GM21447 (cell line): Measurements from ENCODE around the gene ZNF862.

Source experiments
- ATAC-seq: cut with Tn5 transposase; IDR thresholded peaks from one replicate; pipeline ENCODE4 v1.9.1; 2021; ENCODE audit not compliant: unreplicated experiment

The ZNF862 gene

DNA sequence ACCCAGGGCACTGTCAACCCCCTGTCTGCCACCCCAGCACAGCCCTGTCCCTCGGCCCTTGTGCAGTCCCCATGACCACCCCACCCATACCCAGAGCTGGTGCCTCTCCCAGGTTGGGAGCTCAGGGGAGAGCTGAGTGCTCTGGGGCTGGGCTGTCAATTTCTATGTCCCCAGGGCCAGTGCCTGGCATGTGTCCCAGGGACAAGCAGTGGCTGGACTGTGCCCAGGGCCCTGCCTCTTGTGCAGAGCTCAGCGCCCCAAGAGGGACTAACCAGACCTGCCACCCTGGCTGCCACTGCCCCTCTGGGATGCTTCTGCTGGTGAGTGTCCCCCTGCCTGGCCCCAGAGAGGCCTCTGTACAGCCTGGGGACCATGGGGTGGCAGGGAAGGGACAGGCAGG, 29.0 kb upstream of the ZNF862 start:
- ATAC-seq, result no peak

DNA sequence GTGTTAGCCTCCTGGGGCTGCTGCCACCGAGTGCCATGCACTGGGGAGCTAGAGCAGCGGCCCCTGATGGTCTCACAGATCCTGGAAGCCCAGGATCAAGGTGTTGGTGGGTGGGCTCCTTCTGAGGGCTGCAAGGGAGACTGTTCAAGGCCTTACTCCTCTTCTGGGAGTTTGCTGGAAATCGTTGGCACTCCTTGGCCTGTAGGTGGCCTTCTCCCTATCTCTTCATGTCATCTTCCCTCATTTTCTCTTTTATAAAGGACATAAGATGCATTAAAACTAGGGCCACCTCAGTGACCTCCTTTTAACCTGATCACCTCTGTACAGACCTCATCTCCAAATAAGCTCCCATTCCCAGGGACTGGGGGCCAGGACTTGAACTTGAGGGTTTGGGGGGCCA, 27.0 kb upstream of the ZNF862 start:
- no peak for ATAC-seq

DNA sequence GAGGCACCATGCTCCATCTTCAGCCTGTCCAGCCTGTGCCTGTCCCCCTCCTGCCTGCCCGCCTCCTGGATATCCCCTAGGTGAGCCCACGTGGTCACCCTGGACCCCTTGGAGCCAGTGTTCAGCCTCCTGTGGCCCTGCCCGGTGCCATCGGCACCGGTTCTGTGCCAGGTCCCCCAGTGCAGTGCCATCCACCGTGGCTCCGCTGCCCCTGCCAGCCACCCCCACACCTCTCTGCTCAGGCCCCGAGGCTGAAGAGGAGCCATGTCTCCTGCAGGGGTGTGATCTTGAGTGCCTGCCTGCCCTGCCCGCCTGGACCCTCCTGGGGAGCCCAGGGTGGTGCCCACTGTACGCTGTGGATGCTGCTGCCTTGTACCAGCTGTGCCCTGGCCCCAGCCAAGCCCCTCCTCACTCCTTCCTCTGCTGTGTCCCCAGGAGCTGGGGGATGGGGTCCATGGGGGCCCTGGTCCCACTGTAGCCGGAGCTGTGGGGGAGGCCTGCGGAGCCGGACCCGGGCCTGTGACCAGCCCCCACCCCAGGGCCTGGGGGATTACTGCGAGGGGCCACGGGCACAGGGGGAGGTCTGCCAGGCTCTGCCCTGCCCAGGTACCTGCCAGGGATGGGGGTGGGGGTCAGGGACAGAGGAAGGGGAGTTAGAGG, 26.2 kb upstream of the ZNF862 start:
- ATAC-seq, result no peak

DNA sequence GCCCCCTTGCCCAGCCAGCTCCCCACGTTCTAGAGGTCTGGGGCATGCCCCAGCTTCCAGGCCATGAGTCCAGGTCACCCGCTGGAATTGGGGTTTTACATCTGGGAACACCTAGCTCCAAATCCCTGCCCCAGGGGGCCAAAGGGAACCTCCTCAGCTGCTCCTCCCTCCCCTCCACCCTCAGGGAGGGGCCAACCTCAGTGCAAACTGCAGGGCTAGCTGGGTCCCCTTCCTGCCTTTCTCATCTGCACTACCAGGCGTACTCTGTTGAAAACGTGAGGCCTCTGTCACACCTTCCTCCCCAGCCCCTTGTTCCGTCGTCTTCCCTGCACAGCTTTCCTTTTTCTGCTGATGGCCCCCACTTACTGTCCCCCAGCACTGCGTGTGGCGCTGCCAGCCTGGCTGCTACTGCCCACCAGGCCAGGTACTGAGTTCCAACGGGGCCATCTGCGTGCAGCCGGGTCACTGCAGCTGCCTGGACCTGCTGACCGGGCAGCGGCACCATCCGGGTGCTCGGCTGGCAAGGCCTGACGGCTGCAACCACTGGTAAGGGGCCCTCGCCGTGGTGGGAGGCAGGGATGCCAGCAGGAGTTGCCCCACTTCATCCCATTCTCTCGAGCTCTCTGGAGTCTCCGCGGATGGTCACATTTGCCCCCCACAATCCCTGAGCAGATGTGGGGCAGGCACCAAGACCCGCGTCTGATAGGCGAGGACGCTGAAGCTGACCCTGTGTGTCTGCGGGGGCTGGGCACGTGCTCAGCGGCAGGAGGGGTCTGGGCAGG, 24.7 kb upstream of the ZNF862 start:
- no peak for ATAC-seq

DNA sequence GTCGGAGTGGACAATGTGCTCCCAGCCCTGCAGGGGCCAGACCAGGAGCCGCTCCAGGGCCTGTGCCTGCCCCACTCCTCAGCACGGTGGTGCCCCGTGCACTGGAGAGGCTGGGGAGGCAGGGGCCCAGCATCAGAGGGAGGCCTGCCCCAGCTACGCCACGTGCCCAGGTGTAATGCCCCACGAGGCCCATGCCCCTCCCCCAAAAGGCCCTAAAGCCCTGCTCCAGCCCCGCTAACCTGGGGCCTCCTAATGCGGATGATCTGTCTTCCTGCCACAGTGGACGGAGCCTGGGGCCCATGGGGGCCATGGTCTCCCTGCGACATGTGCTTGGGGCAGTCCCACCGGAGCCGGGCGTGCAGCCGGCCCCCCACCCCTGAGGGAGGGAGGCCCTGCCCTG, 23.7 kb upstream of the ZNF862 start:
- ATAC-seq, result no peak

DNA sequence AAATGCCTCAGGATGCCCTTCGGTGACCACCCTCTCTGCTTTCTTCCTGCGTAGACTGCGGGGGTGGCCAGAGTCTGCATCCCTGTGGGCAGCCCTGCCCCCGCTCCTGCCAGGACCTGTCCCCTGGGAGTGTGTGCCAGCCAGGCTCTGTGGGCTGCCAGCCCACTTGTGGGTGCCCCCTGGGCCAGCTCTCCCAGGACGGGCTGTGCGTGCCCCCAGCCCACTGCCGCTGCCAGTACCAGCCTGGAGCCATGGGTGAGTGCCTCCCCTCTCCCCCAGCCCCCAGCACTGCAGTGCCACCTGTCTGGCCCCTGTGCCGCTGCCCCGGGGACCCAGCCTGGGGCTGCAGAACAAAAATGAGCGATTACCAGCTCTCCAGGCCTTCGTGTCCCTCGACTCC, 23.1 kb upstream of the ZNF862 start:
- no peak for ATAC-seq

DNA sequence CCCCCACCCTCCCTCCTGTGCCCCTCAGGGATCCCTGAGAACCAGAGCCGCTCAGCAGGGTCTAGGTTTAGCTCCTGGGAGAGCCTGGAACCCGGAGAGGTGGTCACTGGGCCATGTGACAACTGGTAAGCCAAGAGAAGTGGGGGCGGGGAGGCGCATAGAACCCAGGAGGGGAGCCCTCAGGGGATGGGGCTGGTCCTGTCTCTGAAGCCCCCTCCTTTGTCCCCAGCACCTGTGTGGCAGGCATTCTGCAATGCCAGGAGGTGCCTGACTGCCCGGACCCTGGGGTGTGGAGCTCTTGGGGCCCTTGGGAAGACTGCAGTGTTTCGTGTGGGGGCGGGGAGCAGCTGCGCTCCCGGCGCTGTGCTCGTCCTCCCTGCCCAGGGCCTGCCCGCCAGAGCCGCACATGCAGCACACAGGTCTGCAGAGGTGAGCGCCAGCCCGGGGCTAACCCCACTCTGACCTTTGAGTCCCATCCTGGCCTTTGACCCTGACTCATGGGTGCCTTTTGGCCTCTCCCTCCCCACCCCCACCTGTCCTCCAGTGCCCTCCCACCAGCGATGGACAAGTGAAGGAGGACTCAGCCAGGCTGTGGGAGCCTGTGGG, 22.4 kb upstream of the ZNF862 start:
- ATAC-seq, result no peak

DNA sequence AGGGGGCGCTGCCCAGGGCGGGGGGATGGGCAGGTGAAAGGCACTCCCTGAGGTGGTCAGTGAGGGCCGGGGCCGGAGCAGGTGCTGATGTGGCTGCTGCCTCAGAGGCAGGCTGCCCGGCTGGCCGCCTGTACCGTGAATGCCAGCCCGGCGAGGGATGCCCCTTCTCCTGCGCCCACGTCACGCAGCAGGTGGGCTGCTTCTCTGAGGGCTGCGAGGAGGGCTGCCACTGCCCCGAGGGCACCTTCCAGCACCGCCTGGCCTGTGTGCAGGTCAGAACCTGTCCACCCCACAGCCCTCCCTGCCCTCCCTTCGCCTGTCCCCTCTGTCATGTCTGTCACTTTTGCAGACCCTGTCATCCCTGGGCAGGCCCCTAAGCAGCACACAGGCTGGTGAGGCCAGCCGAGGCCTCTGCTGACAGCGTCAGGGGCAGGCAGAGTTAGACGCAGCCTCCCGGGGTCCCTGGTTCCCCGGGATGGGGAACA, 21.9 kb upstream of the ZNF862 start:
- no peak for ATAC-seq

DNA sequence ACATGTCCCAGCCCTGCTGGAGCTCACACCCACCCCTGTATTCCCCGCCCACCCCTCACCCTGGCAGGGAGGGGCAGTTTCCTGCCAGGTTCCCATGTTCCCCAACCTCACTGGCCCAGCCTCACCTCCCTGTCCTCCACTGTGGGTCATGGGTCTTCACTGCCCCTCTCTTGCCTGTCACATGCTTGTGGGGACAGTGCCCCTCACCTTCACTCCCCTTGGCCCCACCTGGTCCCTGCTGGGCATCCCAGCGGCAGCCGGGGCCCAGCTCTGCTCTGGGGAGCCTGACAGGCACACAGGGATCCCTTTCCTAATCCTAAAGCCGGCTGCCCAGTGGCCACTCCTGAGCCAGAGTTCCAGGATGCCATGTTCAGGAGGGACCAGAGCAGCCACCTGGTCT, 21.4 kb upstream of the ZNF862 start:
- ATAC-seq, result no peak

DNA sequence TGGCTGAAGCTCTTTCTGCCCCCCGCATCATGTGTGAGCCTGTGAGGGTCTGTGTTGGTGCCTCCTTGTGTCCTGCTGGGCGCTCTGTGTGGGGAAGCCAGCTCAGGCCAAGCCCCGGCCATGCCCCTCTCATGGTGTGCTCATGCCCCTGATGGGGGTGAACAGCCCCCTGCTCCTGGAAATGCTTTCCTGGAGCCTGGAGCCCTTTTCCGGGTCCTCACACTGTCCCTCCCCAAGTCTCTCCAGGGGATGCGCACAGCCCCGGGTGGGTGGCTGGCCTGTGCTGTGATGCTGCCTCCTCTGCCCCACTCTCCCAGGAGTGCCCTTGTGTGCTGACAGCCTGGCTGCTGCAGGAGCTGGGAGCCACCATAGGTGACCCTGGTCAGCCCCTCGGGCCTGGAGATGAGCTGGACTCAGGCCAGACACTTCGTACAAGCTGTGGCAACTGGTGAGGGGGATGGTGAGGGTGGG, 20.8 kb upstream of the ZNF862 start:
- no peak for ATAC-seq

DNA sequence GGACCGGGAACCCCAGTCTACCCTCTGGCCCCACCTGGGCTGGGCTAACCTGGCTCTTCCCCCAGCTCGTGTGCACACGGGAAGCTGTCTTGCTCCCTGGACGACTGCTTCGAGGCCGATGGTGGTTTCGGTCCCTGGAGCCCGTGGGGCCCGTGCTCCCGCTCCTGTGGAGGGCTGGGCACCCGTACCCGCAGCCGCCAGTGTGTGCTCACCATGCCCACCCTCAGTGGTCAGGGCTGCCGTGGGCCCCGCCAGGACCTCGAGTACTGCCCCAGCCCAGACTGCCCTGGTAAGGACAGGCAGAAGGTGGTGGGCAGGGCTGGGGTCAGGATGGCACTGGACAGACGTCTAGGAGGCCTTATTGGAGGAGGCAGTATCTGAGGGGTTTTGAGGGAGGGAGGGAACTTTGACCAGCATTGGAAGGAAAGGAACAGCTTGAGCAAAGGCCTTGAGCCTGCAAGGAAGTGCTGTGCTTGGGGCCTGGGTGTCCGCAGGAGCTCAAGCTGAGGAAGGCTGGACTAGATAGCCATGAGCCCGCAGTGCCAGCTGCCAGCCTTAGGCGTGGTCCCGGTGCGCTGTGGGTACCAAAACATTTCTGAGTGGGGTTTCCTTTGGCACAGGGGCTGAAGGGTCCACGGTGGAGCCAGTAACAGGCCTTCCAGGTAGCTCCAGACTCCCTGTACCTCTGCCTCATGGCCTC, 20.2 kb upstream of the ZNF862 start:
- ATAC-seq, result no peak

DNA sequence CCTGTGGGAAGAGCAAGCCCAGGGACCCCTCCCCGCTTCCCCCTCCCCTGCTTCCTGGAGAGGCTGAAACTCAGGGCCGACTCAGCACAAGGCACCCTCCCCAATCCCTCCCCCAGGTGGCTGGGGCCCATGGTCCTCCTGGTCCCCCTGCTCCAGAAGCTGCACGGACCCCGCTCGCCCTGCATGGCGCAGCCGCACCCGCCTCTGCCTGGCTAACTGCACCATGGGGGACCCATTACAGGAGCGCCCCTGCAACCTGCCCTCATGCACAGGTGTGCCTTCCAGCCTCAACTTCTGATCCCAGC, 19.7 kb upstream of the ZNF862 start:
- ATAC-seq, result no peak

DNA sequence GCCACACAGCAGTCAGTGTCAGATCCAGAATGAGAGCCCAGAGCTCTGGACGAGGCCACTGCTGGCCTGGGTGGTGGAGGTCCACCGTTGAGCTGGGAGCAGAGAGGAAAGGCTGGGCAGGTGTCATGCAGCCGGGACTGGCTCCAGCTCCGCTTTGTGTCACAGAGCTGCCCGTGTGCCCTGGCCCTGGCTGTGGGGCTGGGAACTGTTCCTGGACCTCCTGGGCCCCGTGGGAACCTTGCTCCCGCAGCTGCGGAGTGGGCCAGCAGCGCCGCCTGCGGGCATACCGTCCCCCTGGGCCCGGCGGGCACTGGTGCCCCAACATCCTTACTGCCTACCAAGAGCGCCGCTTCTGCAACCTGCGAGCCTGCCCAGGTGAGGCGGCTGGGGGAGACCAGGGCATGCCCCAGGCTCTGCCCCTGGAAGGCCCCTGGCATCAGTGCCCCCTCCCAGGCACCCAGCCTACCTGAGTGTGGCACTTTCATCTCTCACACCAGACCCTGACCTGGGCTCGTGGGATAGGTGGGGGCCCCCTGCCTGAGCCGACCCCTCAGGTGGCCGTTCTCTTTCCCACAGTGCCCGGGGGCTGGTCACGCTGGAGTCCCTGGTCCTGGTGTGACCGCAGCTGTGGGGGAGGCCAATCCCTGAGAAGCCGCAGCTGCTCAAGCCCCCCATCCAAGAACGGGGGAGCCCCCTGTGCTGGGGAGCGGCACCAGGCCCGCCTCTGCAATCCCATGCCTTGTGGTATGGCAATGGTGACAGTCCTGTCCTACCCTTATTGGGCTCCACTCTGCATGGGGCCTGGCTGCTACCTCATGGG, 18.8 kb upstream of the ZNF862 start:
- no peak for ATAC-seq

DNA sequence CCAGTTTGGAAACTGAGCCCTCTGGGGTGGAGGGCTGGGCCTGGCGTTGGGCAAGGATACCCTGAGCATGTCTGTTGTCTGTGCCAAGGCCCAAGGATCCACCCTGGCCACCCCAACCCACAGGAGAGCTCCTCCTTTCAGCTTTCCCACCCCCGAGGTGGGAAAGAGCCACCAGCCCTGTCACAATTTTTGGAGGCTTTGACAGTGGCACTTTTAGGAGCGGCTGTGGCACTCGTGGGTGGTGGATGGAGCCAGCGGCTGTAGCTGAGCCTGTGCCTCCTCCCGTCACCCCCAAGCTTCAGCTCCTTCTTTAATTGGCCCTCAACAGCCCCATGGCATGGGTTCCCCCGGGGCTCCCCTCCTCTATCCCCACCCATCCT, 18.2 kb upstream of the ZNF862 start:
- ATAC-seq, result no peak

DNA sequence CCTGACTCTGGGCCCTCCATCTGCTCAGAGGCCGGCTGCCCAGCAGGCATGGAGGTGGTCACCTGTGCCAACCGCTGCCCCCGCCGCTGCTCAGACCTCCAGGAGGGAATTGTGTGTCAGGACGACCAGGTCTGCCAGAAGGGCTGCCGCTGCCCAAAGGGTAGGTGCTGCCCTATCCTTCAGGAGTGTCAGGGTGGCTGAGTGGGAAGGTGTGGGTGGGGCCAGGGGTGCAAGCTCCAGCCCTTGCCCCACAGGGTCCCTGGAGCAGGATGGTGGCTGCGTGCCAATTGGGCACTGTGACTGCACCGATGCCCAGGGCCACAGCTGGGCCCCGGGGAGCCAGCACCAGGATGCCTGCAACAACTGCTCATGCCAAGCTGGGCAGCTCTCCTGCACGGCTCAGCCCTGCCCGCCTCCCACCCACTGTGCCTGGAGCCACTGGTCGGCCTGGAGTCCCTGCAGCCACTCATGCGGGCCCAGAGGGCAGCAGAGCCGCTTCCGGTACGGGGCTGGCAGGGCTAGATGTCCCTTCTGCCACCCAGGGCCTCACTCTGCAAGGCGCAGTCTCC, 17.5 kb upstream of the ZNF862 start:
- ATAC-seq, result no peak

DNA sequence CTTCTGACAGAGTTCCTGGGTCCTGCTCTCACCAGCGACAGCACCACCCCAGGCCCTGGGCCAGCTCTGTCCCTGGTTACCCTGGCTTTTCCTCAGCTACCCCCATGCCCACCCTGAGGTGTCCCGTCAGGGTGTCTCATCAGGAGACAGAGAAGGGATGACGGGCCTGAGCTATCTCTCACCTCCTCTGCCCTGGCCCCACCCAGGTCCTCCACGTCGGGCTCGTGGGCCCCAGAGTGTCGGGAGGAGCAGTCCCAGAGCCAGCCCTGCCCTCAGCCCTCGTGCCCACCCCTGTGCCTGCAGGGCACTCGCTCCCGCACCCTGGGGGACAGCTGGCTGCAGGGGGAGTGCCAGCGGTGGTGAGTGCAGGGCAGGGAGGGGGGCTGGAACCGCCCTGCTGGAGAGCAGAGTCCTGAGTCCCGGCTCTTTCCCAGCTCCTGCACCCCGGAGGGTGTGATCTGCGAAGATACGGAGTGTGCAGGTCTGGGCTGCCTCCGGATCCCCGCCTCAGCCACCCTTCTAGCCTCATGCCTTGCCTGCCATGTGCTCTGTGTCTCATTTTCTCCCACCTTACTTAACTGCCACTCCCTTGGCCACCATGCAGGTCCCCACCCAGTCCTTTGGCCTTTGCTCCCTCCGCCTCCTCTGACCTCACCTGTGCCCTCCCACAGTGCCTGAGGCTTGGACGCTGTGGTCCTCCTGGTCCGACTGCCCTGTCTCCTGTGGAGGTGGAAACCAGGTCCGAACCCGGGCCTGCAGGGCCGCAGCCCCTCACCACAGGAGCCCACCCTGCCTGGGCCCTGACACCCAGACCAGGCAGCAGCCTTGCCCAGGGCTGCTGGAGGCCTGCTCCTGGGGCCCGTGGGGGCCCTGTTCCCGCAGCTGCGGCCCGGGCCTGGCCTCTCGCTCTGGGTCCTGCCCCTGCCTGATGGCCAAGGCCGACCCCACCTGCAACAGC, 16.7 kb upstream of the ZNF862 start:
- ATAC-seq, result no peak

DNA sequence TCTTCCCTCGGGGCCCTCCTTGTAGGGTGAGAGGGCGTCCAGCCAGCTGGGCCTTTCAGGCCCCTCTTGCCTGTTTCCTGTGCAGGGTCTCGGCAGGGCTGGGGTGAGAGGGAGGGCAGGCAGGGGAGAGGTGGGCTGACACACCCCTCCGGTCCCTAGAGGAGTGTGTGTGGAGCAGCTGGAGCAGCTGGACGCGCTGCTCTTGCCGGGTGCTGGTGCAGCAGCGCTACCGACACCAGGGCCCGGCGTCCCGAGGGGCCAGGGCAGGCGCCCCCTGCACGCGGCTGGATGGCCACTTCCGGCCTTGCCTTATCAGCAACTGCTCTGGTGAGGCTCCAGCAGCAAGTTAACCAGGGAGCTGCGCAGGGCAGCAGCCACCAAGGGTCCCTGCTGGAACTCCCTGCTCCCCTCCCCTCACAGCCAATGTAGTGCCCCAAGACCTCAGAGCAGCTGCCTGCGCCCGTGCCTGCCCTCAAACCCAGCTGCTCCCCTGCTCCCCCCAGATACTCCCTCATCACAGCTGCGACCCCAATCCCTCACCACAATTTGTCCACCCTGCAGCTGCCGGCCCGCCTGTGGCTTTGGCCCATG, 15.7 kb upstream of the ZNF862 start:
- no peak for ATAC-seq

DNA sequence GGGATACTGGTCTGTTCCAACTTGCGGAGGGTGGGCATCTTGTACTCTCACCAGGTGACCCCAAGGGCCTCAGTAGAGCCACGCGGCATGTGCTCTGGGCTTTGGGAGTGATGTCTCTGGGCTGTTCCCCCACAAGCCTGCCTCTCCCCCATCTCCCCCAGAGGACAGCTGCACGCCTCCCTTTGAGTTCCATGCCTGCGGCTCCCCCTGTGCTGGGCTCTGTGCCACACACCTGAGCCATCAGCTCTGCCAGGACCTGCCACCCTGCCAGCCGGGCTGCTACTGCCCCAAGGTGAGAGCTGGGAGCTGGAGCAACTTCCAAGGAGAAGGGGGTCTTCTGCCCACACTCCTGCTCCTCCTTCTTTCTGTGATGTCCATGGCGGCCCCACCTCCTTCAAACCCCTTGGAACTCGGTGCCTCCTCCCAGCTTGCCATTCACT, 15.0 kb upstream of the ZNF862 start:
- ATAC-seq, result no peak

DNA sequence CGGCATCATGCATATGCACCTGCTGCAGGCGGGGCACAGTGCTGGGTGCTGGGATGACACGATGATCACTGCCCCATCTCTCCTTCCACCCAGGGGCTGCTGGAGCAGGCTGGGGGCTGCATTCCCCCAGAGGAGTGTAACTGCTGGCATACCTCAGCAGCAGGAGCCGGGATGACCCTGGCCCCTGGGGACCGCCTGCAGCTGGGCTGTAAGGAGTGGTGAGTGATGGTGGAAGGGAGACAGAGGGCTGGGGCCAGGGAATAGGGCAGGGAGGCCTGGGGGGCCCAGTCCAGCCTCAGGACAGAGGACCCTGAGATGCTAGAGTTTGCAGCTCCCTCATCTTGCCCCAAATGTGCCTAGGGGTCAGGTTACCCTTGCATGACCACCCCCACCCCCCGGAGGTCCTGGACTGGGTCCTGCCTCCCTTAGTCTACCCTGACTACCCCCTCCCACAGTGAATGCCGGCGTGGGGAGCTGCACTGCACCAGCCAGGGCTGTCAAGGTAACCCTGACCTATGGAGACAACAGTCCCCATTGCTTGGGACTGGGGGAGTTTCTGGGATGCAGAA, 14.5 kb upstream of the ZNF862 start:
- ATAC-seq, result no peak
